CD4-positive, alpha-beta T cell treated with Interleukin-6 at 100 ng/mL for 8 hours (primary cell): ENCODE measurements around the gene SYT7.
A peak's percentile ranks its signal among the peaks of the same experiment; 100 is the strongest.
"Not testable (repeated sequence)": the region's sequence is repeated elsewhere in the genome, so short reads cannot be mapped to it uniquely, and the experiment has no call there.

ENCODE experiments used
- DNase-seq: peaks from one replicate; pipeline ENCODE4 v3.0.0-alpha.2; 2020; ENCODE audit warnings: mixed read lengths, low spot score

The SYT7 gene

DNA sequence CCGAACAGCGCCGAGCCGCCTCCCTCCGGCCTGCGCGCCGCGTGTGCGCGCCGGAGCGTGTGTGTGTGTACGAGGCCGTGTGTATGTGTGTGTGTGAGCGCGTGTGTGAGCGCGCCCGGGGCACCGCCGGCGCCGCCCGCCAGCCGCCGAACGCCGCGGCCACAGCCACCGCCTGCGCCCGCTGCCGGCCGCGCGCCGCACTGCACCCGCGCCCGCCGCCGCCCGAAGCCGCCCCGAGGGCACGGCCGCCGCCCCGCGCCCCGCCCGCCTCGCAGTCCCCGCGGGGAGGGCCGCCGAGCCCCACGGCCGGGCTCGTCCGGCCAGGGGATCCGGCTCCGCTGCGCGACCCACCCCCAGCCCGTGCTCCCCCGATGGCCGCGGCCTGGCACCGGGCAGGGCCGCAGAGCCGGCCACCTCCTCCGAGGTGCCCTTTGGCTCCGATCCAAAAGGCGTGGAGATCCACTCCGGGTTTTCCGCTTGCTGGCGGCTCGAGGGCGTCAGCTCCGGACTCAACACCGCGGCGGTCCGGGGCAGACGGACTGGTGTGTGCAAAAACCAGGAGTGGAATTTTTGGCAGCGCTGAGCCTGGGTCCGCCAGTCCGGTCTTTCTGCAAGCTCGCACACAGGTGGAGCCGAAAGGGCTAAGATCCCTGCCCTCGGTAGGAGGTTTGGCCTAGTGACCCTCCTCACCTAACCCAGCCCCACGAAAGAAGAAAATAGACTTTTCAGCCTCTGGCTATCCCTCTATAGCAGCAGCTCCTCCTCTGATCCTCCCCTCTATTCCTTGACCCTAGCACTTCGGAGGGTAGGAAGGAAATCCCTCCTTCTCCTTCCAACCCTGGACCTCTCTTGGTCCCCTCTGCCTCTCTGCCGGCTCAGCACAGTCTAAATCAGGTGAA is at the start of gene SYT7:
Gene SYT7 (minus strand): TSS at position 47 of the 899 bp plus-strand sequence. CDS start 256 bp downstream, outside the sequence.
- DNase-seq, result peak; percentile 92

DNA sequence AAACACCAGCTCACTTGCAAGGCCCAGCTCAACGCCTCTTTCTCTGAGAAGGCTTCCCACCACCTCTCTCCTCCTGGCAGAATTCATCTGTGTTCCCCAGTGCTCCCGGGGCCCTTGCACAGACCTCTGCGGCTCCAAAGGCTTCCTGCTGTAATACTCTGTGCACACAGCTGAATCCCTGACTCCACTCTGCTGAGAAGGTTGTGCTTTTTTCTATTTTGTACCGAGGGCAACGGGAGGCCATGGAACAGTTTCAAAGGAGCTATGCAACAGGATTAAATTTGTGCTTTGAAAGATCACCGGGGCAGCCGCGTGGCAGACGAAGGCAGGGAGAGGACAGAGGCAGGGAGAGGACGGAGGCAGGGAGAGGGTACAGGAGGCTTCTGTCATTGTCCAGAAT is 49.2 kb upstream of the SYT7 start:
- DNase-seq, result no peak

GRCh38 chr11:61629082-61629833 is 48.4 kb upstream of the SYT7 start:
- DNase-seq, result no peak

GRCh38 chr11:61628662-61628970 is 47.7 kb upstream of the SYT7 start:
- DNase-seq, result no peak

GRCh38 chr11:61627850-61628661 is 47.2 kb upstream of the SYT7 start:
- no peak for DNase-seq

DNA sequence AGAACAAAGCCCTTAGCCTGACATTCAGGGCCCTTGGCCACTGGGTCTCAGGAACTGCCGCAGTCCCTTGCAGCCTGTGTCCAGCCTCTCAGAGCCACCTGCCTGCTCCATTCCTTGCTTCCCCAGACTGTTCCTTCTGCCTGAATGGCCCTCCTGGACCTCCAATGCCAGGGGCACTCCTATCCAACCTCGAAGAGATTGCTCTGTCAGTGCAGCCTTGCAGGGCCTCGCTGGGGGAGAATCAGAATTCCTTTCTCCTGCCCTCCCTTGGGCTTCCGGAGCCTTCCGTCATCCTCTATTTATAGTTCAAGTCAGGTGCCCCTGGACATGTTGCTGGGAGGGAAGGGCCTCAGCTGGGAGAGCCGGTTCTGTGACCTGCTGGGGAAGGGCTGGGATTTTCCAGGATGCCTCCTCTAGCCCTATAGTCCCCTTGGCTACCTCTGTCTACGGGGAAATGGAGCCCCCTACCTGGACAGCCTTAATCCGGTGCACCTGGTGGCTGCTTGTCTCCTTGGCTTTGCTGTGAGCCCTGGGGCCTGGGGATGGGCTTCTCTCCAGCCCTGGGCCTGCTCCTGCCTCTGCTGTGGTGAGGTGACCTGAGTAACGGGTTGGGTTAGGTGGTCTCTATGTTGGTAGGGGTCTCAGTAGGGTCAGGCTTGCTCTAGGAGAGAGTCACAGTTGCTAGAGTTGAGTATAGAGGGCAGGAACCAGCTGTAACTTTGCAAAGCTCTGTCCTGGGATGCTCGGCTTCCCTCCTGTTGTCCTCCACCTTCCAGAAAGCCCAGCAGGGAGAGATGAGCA is 45.9 kb upstream of the SYT7 start:
- no peak for DNase-seq

GRCh38 chr11:61625525-61625924 is 44.6 kb upstream of the SYT7 start:
- no peak for DNase-seq

DNA sequence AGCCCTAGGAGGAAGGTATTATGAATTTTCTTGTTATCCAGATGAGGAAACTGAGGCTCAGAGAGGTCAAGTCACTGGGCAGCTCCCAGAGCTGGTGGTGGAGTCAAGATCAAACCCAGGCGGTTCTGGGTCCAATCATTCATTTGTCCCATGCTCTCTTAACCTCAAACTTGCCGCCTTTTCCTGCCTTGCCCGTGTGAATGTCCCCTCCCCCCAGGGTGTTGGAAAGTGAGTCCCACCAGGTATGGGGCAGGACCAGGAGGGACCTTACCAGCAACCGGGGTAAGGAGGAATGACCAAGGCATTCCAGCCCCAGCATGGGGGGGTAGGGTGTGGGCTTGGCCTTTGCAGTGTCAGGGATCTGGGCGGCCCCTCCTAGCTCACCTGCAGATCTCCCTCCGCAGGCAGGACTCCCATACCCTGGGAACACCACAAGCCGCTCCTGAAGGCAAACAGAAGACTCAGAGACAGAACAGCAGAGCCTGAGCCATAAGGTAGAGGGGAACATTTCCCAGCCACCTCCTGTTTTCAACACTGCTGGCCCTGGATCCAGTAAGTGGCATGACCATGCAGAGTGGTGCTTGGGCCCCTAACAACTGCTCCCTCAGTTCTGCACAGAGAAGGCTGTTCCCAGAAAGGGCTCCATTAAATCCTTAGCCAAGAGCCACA is 41.2 kb upstream of the SYT7 start:
- DNase-seq, result no peak

GRCh38 chr11:61619471-61620226 is 38.8 kb upstream of the SYT7 start:
- DNase-seq, result no peak

- no peak for DNase-seq
Observed at GRCh38 chr11:61618978-61619377, 38.1 kb upstream of the SYT7 start.

GRCh38 chr11:61617515-61617914 is 36.6 kb upstream of the SYT7 start:
- no peak for DNase-seq

DNA sequence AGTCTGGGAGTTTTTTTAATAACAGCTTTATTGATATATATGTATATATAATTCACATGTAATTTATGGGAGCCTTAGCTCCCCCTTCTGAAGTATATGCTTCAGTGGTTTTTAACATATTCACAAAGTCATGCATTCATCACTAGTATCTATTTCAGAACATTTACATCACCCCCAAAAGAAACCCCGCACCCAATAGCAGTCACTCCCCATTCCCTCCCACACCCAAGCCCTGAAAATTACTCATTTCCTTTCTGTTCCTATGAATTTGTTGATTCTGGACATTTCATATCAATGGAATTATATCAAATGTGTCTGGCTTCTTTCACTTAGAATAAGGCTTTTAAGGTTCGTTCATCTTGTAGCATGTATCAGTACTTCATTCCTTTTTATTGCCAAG is 35.6 kb upstream of the SYT7 start:
- DNase-seq, result no peak

- not testable (repeated sequence) for DNase-seq
Observed at GRCh38 chr11:61614782-61615181, 33.9 kb upstream of the SYT7 start.

GRCh38 chr11:61613870-61614269 is 33.0 kb upstream of the SYT7 start:
- no peak for DNase-seq

GRCh38 chr11:61613051-61613450 is 32.2 kb upstream of the SYT7 start:
- no peak for DNase-seq

DNA sequence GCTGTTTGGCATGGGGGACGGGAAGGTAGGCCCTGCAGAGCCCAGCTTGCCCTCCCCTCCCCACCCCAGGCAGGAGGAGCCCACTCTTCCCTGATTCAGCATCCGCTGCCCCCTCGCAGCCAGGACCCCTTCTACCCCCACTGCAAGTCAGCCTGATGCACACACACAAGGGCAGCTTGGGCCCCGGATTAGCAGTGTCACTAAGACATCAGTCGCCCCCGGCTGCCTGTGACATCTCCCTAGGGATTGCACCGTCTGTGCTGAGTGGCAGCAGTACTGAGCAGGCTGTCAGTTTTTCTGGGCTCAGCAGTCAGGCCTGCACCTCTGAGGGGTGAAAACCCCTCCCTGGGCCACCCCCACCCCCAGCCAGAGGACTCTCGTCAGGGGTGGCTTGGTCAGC is 30.4 kb upstream of the SYT7 start:
- no peak for DNase-seq

DNA sequence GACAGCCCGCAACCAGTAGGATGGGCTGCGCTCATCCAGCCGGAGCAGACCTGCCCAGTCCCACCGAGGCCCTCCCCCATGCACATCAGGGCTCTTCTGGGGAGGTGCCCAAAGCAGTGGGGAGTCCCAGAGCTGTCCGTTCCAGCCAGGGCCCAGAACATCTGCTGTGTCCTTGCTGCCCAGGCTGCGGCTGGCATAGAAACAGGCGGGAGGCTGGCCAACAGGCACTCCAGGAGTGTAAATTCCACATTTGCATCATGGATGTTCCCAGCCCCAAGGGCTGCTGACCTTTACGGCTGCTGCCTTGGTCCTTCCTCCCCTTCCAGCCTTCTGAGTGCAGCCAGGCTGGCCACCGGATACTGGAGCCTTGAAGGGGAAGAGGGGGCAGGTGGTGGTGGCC is 30.0 kb upstream of the SYT7 start:
- DNase-seq, result no peak

DNA sequence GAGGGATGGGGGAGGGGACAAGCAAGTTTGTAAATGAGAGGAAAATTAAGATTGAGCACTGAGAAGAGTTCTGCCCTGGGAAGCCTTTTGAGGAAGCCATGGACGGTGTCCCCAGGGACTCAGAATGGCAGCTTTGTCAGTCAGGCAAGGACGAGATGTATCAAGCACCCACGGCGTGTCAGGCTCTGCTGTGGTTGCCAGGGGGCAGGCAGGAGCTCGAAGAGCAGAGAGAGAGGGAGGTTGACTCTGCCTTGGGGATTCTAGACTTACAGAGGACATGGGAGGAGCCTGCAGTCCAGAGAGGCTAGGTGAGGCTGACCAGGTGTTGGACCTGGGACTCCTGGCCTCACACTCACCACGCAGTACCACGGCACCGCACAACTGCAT is 29.1 kb upstream of the SYT7 start:
- no peak for DNase-seq

DNA sequence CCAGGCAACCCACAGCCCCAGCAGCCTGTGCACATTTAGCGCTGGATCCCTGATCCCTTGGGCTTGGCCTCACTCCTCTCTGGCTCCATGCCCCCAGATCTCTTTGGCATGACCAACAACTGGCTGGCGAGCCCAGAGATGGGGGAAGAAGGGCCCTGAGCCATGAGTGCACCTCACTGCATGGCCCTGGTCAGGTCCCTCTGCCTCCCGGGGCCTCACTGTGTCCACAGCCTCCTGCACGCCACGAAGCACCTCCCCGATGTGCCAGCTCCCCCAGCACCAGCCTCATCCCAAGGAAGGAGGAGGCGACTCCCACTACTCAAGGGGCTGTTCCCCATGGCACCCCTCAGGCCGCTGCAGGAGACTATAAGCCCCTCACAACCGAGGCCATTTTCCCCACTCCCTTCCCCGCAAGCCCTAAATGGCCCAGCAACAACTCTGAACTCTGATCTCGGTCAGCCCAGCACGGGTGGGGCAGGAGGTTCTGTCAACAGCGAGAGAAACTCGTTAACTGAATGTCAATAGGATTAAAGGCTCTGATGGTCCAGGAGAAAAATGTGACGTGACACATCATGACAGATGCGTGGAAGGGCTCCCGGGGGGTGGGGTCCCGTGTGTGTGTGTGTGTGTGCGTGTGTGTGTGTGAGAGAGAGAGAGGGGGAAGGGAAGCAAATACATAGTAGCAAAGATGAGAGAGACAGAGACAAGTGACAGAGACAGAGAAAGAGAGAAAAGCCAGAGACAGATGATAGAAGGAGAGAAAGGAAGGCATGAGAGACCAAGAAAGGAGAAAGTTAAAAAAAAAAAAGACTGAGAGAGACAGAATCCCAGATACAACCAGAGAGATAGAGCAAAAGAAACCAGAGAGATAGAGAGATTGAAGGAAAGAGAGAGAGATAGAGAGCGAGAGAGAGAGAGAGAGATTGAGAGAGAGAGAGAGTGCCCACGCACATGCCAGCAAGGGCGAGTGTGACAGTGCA is 28.4 kb upstream of the SYT7 start:
- DNase-seq, result no peak
